Measurements from ENCODE around the gene FOXK2. TPM values are rescaled to one million over a fixed set of nuclear protein-coding genes. Genes with fewer than 3 reads are reported as not detected.
A peak's percentile ranks its signal among the peaks of the same experiment; 100 is the strongest.

The FOXK2 gene
- total RNA-seq, 1 donor from 2014 or later: 55.5 TPM

- Histone ChIP-seq H3K27ac (no peak overlapping the region), H3K4me1 (peaks cover 44% of the 10 kb centered on the region), H3K9me3 (no peaks in the 10 kb centered on the region), H3K27me3 (no peaks in the 10 kb centered on the region), H3K4me3 (no peak overlapping the region), H3K36me3 (peaks cover 0 to 26% of the 10 kb centered on the region in 2 donors)
- TF ChIP-seq CTCF (IDR thresholded peaks at IDR 0.05) (no peak), POLR2AphosphoS5 (IDR thresholded peaks at IDR 0.05; ENCODE audit: insufficient read depth in 1 of 2, low read depth in 1 of 2) (no peak)
- intact Hi-C loops (cut with DNase I): no loop called here
- DNase-seq (ENCODE audit: extremely low spot score in 2 of 2): no peak
Observed at GRCh38 chr17:82590216-82590615, 70.7 kb downstream of the FOXK2 start.

- Histone ChIP-seq H3K4me1 (peaks cover 44% of the 10 kb centered on the region), H3K27ac (peak overlapping the region; percentile 97), H3K36me3 (peaks cover 0 to 26% of the 10 kb centered on the region in 2 donors), H3K9me3 (no peaks in the 10 kb centered on the region), H3K4me3 (no peak overlapping the region), H3K27me3 (no peaks in the 10 kb centered on the region)
- intact Hi-C loops (cut with DNase I): no loop called here
- no peak for TF ChIP-seq CTCF (IDR thresholded peaks at IDR 0.05)
- no peak for TF ChIP-seq POLR2AphosphoS5 (IDR thresholded peaks at IDR 0.05; ENCODE audit: insufficient read depth in 1 of 2, low read depth in 1 of 2)
- TF ChIP-seq POLR2A (IDR thresholded peaks at IDR 0.05): no peak
- no peak for DNase-seq (ENCODE audit: extremely low spot score in 2 of 2)
Observed at GRCh38 chr17:82590881-82591539, 71.5 kb downstream of the FOXK2 start.

- Histone ChIP-seq H3K27ac (peak overlapping the region; percentile 97), H3K27me3 (no peaks in the 10 kb centered on the region), H3K4me3 (peak overlapping the region; percentile 62 to 76), H3K9me3 (no peaks in the 10 kb centered on the region), H3K4me1 (peaks cover 44% of the 10 kb centered on the region), H3K36me3 (peaks cover 0 to 28% of the 10 kb centered on the region in 2 donors)
- intact Hi-C loops (cut with DNase I): no loop called here
- no peak for DNase-seq (ENCODE audit: extremely low spot score in 2 of 2)
- TF ChIP-seq POLR2AphosphoS5 (IDR thresholded peaks at IDR 0.05; ENCODE audit: insufficient read depth in 1 of 2, low read depth in 1 of 2): peak in 1 of 2 donors; percentile 28
- TF ChIP-seq POLR2A (IDR thresholded peaks at IDR 0.05): no peak
Observed at GRCh38 chr17:82592289-82592766, 72.8 kb downstream of the FOXK2 start.

- no peak for DNase-seq (ENCODE audit: extremely low spot score in 2 of 2)
- Histone ChIP-seq H3K27ac (peak overlapping the region; percentile 97), H3K9me3 (no peaks in the 10 kb centered on the region), H3K4me3 (peak overlapping the region; percentile 62 to 76), H3K4me1 (peaks cover 44% of the 10 kb centered on the region), H3K36me3 (peaks cover 0 to 22% of the 10 kb centered on the region in 2 donors), H3K27me3 (no peaks in the 10 kb centered on the region)
- no peak for TF ChIP-seq CTCF (IDR thresholded peaks at IDR 0.05)
- TF ChIP-seq POLR2AphosphoS5 (IDR thresholded peaks at IDR 0.05; ENCODE audit: insufficient read depth in 1 of 2, low read depth in 1 of 2): no peak
- no peak for TF ChIP-seq POLR2A (IDR thresholded peaks at IDR 0.05)
- intact Hi-C loops (cut with DNase I): no loop called here
Observed at GRCh38 chr17:82592767-82593589, 73.4 kb downstream of the FOXK2 start.

GRCh38 chr17:82593590-82594087 is 74.1 kb downstream of the FOXK2 start:
- peaks cover 0 to 21% of the 10 kb centered on the region in 2 donors for H3K36me3 ChIP-seq
- no peak for DNase-seq (ENCODE audit: extremely low spot score in 2 of 2)
- no peaks in the 10 kb centered on the region for H3K27me3 ChIP-seq
- TF ChIP-seq POLR2AphosphoS5 (IDR thresholded peaks at IDR 0.05; ENCODE audit: insufficient read depth in 1 of 2, low read depth in 1 of 2) (peak in 1 of 2 donors; percentile 68), CTCF (IDR thresholded peaks at IDR 0.05) (no peak)
- H3K4me1 ChIP-seq: peaks cover 44% of the 10 kb centered on the region
- H3K4me3 ChIP-seq: peak overlapping the region; percentile 62 to 76
- H3K27ac ChIP-seq: peak overlapping the region; percentile 97
- H3K9me3 ChIP-seq: no peaks in the 10 kb centered on the region
- intact Hi-C loops (cut with DNase I): no loop called here
